ENCODE results near the gene SYP. TPM values are rescaled to one million over a fixed set of nuclear protein-coding genes. Genes with fewer than 3 reads are reported as not detected.
"Not testable (repeated sequence)": the region's sequence is repeated elsewhere in the genome, so short reads cannot be mapped to it uniquely, and the experiment has no call there.

The SYP gene
- total RNA-seq, 2 donors from 2014 or later: 8.7 to 15.9 TPM

DNA sequence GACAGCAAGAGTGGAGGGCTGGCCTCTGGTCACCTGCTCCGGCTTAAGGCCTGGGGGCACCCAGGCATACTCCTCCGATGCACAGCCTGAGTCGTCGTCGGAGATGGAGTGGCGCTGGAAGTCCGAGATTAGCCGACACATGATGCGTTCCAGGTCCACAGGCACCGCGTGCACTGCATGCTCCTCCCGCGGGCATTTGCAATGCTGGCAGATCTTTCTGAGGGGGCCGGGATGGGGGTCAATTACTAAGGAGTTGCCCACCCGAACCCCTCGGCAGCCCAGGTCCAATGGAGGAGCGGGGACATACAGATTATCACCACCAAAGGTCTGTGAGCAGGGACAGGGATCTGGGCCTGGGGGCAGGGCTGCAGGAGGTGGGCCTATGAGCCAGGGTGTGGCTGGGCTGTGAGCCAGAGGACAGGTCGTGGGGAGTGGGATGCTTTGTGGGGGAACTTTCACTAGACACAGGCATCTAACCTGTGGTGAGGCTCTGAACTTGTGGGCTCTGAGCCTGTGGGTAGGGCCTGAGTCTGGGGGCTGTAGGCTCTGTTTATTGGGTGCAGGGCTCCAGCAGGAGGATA is 16.2 kb downstream of the SYP start:
- H3K4me1 Mint-ChIP-seq (ENCODE audit: low read depth): peaks cover 5% of the 10 kb centered on the region
- peaks cover 4 to 10% of the 10 kb centered on the region in 2 donors for H3K36me3 Mint-ChIP-seq (ENCODE audit: insufficient read depth in 2 of 2)
- no peaks in the 10 kb centered on the region for H3K9me3 Mint-ChIP-seq
- no peak for DNase-seq
- no peaks in the 10 kb centered on the region for H3K27me3 Mint-ChIP-seq (ENCODE audit: low read depth)
- ATAC-seq (replicated peaks in 1 of 2): no peak
- H3K27ac Mint-ChIP-seq: no peak overlapping the region
- H3K4me3 Mint-ChIP-seq: peak overlapping the region; percentile 81 to 88

- peaks cover 12 to 14% of the 10 kb centered on the region in 2 donors for H3K36me3 Mint-ChIP-seq (ENCODE audit: insufficient read depth in 2 of 2)
- H3K27ac Mint-ChIP-seq: peak overlapping the region; percentile 16
- H3K4me3 Mint-ChIP-seq: no peak overlapping the region
- ATAC-seq (replicated peaks in 1 of 2): no peak
- H3K9me3 Mint-ChIP-seq: no peaks in the 10 kb centered on the region
- DNase-seq: no peak
- H3K4me1 Mint-ChIP-seq (ENCODE audit: low read depth): peaks cover 12% of the 10 kb centered on the region
- no peaks in the 10 kb centered on the region for H3K27me3 Mint-ChIP-seq (ENCODE audit: low read depth)
Observed at GRCh38 chrX:49179358-49179757, 20.6 kb downstream of the SYP start.

- no peak overlapping the region for H3K27ac Mint-ChIP-seq
- no peak for DNase-seq
- H3K4me3 Mint-ChIP-seq: no peak overlapping the region
Observed at GRCh38 chrX:49178537-49178936, 21.5 kb downstream of the SYP start.

DNA sequence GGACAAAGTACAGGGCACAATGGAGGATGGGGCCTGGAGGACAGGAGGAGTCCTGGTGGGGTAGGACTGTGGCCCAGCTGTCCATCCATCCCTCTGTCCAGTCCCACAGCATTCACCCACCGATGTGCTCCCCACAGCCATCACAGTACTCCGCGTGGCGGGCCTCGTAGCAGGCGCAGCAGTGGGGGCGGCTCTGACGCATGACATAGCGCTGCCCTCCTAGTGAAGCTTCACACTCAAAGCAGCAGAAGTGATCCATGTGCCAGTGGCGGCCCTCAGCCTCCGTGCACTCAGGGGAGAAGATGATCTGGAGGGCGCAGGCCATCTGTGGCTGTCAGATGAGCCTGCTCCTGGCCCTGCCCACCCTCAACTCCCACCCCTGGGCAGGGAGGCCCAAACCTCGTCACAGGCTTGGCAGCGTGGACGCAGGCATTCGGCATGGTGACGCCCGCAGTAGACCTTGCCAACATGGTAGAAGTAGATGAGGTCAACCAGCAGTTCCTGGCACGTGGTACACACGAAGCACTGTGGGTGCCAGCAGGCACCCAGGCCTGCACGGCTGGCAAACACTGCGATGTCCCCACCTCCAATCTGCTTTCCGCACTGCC is 22.0 kb downstream of the SYP start:
- Mint-ChIP-seq H3K4me3 (no peak overlapping the region), H3K4me1 (ENCODE audit: low read depth) (peaks cover 17% of the 10 kb centered on the region), H3K27ac (no peak overlapping the region), H3K36me3 (ENCODE audit: insufficient read depth in 2 of 2) (peaks cover 15 to 17% of the 10 kb centered on the region in 2 donors), H3K9me3 (no peaks in the 10 kb centered on the region), H3K27me3 (ENCODE audit: low read depth) (no peaks in the 10 kb centered on the region)
- ATAC-seq (replicated peaks in 1 of 2) (peak; percentile 8 to 14), DNase-seq (no peak)

More at GRCh38 chrX:49178537-49178936, 21.5 kb downstream of the SYP start:
- peaks cover 12% of the 10 kb centered on the region for H3K4me1 Mint-ChIP-seq (ENCODE audit: low read depth)
- H3K36me3 Mint-ChIP-seq (ENCODE audit: insufficient read depth in 2 of 2): peaks cover 12 to 14% of the 10 kb centered on the region in 2 donors
- H3K9me3 Mint-ChIP-seq: no peaks in the 10 kb centered on the region
- no peak for ATAC-seq (replicated peaks in 1 of 2)
- no peaks in the 10 kb centered on the region for H3K27me3 Mint-ChIP-seq (ENCODE audit: low read depth)

- Mint-ChIP-seq H3K4me1 (ENCODE audit: low read depth) (peaks cover 23% of the 10 kb centered on the region), H3K4me3 (no peak overlapping the region), H3K27me3 (ENCODE audit: low read depth) (no peaks in the 10 kb centered on the region), H3K36me3 (ENCODE audit: insufficient read depth in 2 of 2) (peaks cover 17% of the 10 kb centered on the region in 2 donors), H3K27ac (peak overlapping the region; percentile 36), H3K9me3 (no peaks in the 10 kb centered on the region)
- no peak for DNase-seq
- peak; percentile 43 to 54 for ATAC-seq (replicated peaks in 1 of 2)
Observed at GRCh38 chrX:49177338-49177833, 22.6 kb downstream of the SYP start.

- H3K4me3 Mint-ChIP-seq: no peak overlapping the region
- H3K36me3 Mint-ChIP-seq (ENCODE audit: insufficient read depth in 2 of 2): peaks cover 14% of the 10 kb centered on the region in 2 donors
- no peaks in the 10 kb centered on the region for H3K9me3 Mint-ChIP-seq
- no peaks in the 10 kb centered on the region for H3K27me3 Mint-ChIP-seq (ENCODE audit: low read depth)
- ATAC-seq (replicated peaks in 1 of 2) (no peak), DNase-seq (no peak)
- peaks cover 23% of the 10 kb centered on the region for H3K4me1 Mint-ChIP-seq (ENCODE audit: low read depth)
- H3K27ac Mint-ChIP-seq: no peak overlapping the region
Observed at GRCh38 chrX:49176421-49177326, 23.3 kb downstream of the SYP start.

DNA sequence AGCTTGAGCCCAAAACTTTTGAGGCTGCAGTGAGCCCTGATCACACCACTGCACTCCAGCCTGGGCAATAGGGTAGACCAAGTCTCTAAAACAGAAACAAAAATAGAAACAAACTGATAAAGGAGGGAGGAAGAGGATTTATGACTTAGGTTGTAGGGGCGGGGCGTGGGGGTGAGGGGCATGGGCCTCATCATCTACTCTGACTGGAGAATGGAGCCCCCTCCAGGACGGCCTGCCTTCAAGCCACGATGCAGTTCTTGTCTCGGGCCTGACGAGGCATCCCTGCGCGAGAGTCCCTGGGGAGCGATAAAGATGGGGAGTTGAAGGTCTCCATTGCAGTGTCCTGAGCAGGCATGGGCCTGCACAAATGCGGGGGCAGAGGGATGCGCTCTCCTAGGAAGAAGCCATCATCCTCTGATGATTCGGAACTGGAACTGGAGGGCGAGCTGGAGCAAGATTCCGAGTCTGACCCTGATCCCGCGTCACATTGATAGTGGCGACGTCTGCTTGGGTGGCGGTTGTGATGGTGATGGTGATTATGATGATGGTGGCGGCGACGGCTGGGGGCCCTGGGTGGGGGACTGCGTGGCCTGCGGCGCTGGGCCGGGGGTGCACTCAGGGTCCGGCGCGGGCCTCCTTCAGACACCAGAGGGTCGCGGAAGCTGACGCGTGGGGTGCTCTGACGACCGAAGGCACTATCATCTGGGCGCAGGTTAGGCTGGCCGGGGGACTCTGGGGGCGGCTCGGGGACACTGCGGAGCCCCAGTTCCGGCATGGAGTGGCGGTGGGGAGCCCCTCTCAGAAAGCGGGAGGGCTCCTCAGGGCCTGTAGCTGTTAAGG is 24.3 kb downstream of the SYP start:
- ATAC-seq (replicated peaks in 1 of 2): no peak
- Mint-ChIP-seq H3K36me3 (ENCODE audit: insufficient read depth in 2 of 2) (peaks cover 13 to 14% of the 10 kb centered on the region in 2 donors), H3K27ac (no peak overlapping the region), H3K27me3 (ENCODE audit: low read depth) (no peaks in the 10 kb centered on the region), H3K9me3 (no peaks in the 10 kb centered on the region), H3K4me3 (no peak overlapping the region), H3K4me1 (ENCODE audit: low read depth) (peaks cover 27% of the 10 kb centered on the region)
- DNase-seq: no peak

DNA sequence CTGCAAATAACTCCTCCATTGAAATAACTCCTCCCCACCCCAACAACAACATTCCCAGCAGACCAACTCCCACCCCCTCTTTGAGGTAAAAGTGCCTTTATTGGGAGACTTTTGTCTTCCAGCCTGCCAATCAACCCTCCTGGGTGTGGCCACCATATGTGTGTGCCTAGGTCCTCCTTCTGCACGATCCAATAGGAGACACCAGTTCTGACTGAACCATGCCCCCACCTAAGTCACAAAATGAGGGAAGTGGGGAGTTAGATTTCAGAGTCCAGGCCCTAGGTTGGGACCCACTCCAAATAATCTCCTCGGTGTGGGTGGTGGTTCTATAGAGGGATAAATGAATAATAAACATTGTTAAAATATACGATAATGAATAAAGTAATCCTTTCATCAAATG is 25.3 kb downstream of the SYP start:
- H3K4me1 Mint-ChIP-seq (ENCODE audit: low read depth): peaks cover 27% of the 10 kb centered on the region
- ATAC-seq (replicated peaks in 1 of 2) (no peak), DNase-seq (no peak)
- no peaks in the 10 kb centered on the region for H3K9me3 Mint-ChIP-seq
- peaks cover 11 to 14% of the 10 kb centered on the region in 2 donors for H3K36me3 Mint-ChIP-seq (ENCODE audit: insufficient read depth in 2 of 2)
- no peak overlapping the region for H3K27ac Mint-ChIP-seq
- no peaks in the 10 kb centered on the region for H3K27me3 Mint-ChIP-seq (ENCODE audit: low read depth)
- no peak overlapping the region for H3K4me3 Mint-ChIP-seq

- not testable (repeated sequence) for DNase-seq; H3K9me3 Mint-ChIP-seq; H3K27me3 Mint-ChIP-seq (ENCODE audit: low read depth); H3K27ac Mint-ChIP-seq; ATAC-seq (replicated peaks in 1 of 2)
- H3K4me1 Mint-ChIP-seq (ENCODE audit: low read depth): peaks cover 33% of the 10 kb centered on the region
- H3K4me3 Mint-ChIP-seq: peak overlapping the region; percentile 88 to 95
- peaks cover 8 to 14% of the 10 kb centered on the region in 2 donors for H3K36me3 Mint-ChIP-seq (ENCODE audit: insufficient read depth in 2 of 2)
Observed at GRCh38 chrX:49173544-49173943, 26.4 kb downstream of the SYP start.

GRCh38 chrX:49172280-49172780 is 27.7 kb downstream of the SYP start:
- Mint-ChIP-seq H3K9me3 (no peaks in the 10 kb centered on the region), H3K36me3 (ENCODE audit: insufficient read depth in 2 of 2) (peaks cover 9 to 14% of the 10 kb centered on the region in 2 donors), H3K27ac (peak overlapping the region; percentile 72), H3K4me3 (peak overlapping the region; percentile 88 to 95), H3K27me3 (ENCODE audit: low read depth) (no peaks in the 10 kb centered on the region), H3K4me1 (ENCODE audit: low read depth) (peaks cover 42% of the 10 kb centered on the region)
- ATAC-seq (replicated peaks in 1 of 2) (peak; percentile 80 to 81), DNase-seq (peak; percentile 75 to 77)

DNA sequence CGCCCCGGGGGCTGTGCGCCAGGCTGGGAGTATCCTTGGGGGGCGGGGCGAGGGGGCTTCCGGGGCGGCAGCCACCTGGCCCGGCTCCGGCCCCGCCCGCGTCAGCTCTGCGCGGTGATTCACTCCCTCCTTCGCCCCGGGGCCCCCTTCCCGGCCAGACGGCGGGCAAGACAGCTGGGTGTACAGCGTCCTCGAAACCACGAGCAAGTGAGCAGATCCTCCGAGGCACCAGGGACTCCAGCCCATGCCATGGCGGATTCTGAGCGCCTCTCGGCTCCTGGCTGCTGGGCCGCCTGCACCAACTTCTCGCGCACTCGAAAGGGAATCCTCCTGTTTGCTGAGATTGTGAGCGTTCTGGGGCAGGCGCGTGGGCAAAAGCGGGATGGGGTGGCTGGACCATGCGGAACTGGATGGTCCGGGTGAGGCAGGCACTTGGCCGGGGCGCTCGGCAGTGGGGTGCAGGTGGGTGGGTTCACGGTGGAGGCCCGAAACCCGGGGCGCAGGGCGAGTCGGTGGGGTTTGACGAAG is 28.2 kb downstream of the SYP start, which contains the start of gene PLP2:
PLP2 (plus strand) TSS at position 147 of the 528 bp plus-strand sequence; CDS start at position 250, 103 bp downstream.
- Mint-ChIP-seq H3K4me3 (peak within 1 kb of the TSS; percentile 88 to 95), H3K36me3 (ENCODE audit: insufficient read depth in 2 of 2) (peaks cover 10 to 14% of the 10 kb centered on the region in 2 donors), H3K4me1 (ENCODE audit: low read depth) (peaks cover 45% of the 10 kb centered on the region), H3K27me3 (ENCODE audit: low read depth) (no peaks in the 10 kb centered on the region), H3K27ac (peak within 1 kb of the TSS; percentile 72), H3K9me3 (no peaks in the 10 kb centered on the region)
- ATAC-seq (replicated peaks in 1 of 2) (peak; percentile 75), DNase-seq (peak; percentile 81 to 83)

DNA sequence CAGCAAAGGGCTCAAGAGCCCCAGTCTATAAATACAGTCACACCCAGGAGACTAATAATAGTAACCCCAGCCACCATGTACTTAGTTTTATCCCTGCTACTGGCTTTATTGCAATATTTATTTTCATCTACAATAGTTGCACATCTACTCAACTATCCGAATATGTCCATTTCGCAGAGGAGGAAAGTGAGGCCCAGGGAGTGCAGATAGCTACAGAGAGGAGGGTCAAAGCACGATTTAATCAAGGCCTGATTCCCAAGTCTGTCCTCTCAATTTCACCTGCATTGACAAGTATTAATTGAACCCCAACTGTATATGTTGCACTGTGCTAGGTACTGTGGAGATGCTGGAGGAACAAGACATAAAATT is 32.3 kb downstream of the SYP start:
- H3K36me3 Mint-ChIP-seq (ENCODE audit: insufficient read depth in 2 of 2): peaks cover 2% of the 10 kb centered on the region in 2 donors
- ATAC-seq (replicated peaks in 1 of 2) (no peak), DNase-seq (no peak)
- H3K27ac Mint-ChIP-seq: peak overlapping the region; percentile 95
- no peaks in the 10 kb centered on the region for H3K27me3 Mint-ChIP-seq (ENCODE audit: low read depth)
- H3K4me3 Mint-ChIP-seq: peak overlapping the region; percentile 83 to 97
- no peaks in the 10 kb centered on the region for H3K9me3 Mint-ChIP-seq
- peaks cover 37% of the 10 kb centered on the region for H3K4me1 Mint-ChIP-seq (ENCODE audit: low read depth)

Data from activated T-cell treated with anti-CD3 and anti-CD28 coated beads, Interleukin-2, amount 50 U/mL, for 72 hours (primary cell).